ENCODE data around the gene GPX8.

GRCh38 chr5:55146543-55147151 lies 13.3 kb upstream of the GPX8 start:
- no peak for TF ChIP-seq EP300 (IDR thresholded peaks at IDR 0.05)
- no peak for TF ChIP-seq POLR2A (IDR thresholded peaks at IDR 0.05)
